GM12801 (cell line): ENCODE data around the gene PARPBP.

Source experiments
- TF ChIP-seq, protein P1 (sequence below): IDR thresholded peaks from one replicate; pipeline ENCODE4 v1.5.1; 2011; ENCODE audit warnings: control low read depth; ENCODE audit not compliant: insufficient read length; ENCODE audit errors: extremely low read depth

PARPBP gene

DNA sequence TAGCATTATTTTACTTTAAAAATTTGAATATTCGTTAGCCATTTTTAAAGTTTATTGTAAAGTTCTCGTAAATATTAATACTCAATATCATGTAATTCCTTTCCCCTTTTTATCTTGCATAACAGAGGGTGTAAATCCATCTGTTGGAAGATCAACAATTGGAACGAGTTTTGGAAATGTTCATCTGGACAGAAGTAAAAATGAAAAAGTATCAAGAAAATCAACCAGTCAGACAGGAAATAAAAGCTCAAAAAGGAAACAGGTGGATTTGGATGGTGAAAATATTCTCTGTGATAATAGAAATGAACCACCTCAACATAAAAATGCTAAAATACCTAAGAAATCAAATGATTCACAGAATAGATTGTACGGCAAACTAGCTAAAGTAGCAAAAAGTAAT lies 75.8 kb downstream of the PARPBP start:
- TF ChIP-seq, protein P1, sequence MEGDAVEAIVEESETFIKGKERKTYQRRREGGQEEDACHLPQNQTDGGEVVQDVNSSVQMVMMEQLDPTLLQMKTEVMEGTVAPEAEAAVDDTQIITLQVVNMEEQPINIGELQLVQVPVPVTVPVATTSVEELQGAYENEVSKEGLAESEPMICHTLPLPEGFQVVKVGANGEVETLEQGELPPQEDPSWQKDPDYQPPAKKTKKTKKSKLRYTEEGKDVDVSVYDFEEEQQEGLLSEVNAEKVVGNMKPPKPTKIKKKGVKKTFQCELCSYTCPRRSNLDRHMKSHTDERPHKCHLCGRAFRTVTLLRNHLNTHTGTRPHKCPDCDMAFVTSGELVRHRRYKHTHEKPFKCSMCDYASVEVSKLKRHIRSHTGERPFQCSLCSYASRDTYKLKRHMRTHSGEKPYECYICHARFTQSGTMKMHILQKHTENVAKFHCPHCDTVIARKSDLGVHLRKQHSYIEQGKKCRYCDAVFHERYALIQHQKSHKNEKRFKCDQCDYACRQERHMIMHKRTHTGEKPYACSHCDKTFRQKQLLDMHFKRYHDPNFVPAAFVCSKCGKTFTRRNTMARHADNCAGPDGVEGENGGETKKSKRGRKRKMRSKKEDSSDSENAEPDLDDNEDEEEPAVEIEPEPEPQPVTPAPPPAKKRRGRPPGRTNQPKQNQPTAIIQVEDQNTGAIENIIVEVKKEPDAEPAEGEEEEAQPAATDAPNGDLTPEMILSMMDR: no peak

GRCh38 chr12:102197789-102198188 lies 77.8 kb downstream of the PARPBP start, which contains the start of gene PMCH:
PMCH (minus strand) TSS chr12:102197833; CDS start chr12:102197770, 63 bp downstream.
- TF ChIP-seq, protein P1: no peak

DNA sequence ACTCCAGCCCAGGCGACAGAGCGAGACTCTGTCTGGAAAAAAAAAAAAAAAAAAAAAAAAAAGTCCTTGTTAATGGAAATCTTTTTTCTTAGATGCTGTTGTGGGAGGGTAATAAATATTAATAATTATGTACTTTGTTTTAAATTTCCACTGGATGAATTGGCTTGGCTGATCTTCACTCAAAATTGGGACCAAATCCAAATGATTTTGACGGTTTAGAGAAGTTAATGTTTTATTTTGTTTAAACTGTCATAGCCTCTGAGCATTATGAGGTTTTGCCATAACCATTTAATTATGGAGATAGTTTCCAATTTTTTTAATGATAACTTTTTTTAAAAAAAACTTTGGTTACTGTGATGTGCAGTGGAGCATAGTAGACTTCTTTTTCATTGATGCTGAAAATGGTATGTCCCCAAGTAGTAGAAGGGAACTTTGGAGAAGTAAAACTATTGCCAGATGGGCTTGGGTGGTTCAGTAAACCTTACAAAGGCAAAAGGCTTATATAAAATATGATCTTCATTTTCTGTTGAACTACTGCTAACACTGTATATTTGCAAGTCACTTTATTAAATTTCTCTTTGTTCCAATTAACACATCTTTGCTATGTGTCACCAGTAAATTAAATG lies 81.6 kb downstream of the PARPBP start:
- TF ChIP-seq, protein P1: no peak

DNA sequence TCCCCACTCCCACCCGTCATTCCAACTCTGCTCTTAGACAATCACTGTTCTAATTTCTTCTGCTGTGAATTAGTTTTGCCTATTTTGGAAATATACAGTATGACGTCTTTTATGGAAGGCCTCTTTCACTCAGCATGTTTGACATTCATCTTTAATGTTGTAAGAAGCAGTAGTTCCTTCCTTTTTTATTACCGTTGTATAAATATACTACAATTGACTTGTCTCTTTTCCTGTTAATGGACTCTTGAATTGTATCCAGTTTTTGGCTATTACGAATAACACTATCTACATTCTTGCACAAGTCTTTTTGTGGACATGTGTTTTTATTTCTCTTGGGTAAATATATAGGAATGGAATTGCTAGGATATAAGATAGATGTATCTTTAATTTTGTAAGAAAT lies 82.6 kb downstream of the PARPBP start:
- TF ChIP-seq, protein P1: no peak

DNA sequence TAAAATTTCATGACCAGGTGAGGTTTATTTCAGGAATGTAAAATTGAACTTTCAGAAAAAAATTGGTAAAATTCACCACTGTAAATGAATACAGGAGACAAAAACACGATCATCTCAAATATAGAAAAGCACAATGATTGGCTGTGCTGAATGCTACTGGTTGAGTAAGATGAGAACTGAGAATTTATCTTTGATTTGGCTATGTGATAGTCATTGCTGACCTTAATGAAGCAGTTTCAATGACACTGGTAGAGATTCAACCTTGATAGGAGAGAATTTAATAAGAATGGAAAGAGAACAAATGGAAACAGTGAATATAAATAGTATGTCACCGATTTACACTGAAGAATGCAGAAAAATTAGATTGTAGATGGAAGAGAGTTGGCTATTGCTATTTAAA lies 84.0 kb downstream of the PARPBP start:
- TF ChIP-seq, protein P1: no peak

DNA sequence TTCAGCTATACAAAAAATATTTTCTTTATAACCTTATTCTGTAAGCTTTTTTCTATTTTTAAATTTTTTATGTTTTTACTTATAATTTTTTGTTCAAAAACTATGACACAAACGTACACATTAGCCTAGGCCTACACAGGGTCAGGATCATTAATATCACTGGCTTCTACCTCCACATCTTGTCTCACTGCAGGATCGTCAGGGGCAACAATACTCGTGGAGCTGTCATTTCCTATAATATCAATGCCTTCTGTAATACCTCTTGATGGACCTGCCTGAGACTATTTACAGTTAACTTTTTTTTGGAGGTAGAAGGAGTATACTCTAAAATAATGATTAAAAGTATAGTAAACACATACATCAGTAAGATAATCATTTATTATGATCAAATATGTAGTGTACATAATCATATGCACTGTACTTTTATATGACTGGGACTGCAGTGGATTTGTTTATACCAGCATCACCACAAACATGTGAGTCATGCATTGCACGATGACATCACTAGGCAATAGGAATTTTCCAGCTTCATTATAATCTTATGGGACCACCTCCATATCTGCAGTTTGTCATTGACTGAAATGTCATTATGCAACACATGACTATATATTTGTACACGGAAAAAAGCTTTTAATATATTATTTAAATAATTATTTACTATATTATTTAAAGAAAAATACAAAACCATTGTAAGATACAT lies 96.2 kb downstream of the PARPBP start:
- TF ChIP-seq, protein P1: no peak

GRCh38 chr12:102220736-102221135 lies 100.8 kb downstream of the PARPBP start:
- TF ChIP-seq, protein P1: no peak
